HPDE6-E6E7 (cell line): ENCODE results near the gene CFP.
"Not testable (repeated sequence)": the region's sequence is repeated elsewhere in the genome, so short reads cannot be mapped to it uniquely, and the experiment has no call there.

Experiments used
- DNase-seq: peaks from one replicate; pipeline ENCODE4 v3.0.0; 2011; ENCODE audit warnings: missing footprints; ENCODE audit errors: extremely low spot score

The CFP gene

GRCh38 chrX:47603125-47603524 is 26.6 kb downstream of the CFP start:
- not testable (repeated sequence) for DNase-seq

GRCh38 chrX:47597222-47597621 is 32.5 kb downstream of the CFP start:
- DNase-seq = no peak

GRCh38 chrX:47596256-47596655 is 33.5 kb downstream of the CFP start:
- no peak for DNase-seq

GRCh38 chrX:47595716-47596251 is 33.9 kb downstream of the CFP start:
- no peak for DNase-seq

GRCh38 chrX:47593522-47593921 is 36.2 kb downstream of the CFP start:
- DNase-seq = no peak

GRCh38 chrX:47590984-47591383 is 38.7 kb downstream of the CFP start:
- no peak for DNase-seq

- DNase-seq = no peak
Measured at GRCh38 chrX:47587906-47588735, 41.6 kb downstream of the CFP start.

- DNase-seq = no peak
Measured at GRCh38 chrX:47587091-47587891, 42.4 kb downstream of the CFP start.

- no peak for DNase-seq
Measured at GRCh38 chrX:47586043-47586787, 43.5 kb downstream of the CFP start.

- no peak for DNase-seq
Measured at GRCh38 chrX:47585273-47585672, 44.5 kb downstream of the CFP start.

GRCh38 chrX:47584714-47585113 is 45.0 kb downstream of the CFP start:
- DNase-seq = no peak

GRCh38 chrX:47583240-47583861 is 46.4 kb downstream of the CFP start:
- DNase-seq = no peak

GRCh38 chrX:47581731-47582647 is 47.7 kb downstream of the CFP start, which contains the start of gene TIMP1:
TIMP1 (plus strand) TSS chrX:47582436; CDS start chrX:47583416, 980 bp downstream.
- DNase-seq = peak; percentile 76

GRCh38 chrX:47579537-47579936 is 50.2 kb downstream of the CFP start:
- DNase-seq = no peak

GRCh38 chrX:47578692-47579091 is 51.0 kb downstream of the CFP start:
- no peak for DNase-seq

- no peak for DNase-seq
Measured at GRCh38 chrX:47577901-47578300, 51.8 kb downstream of the CFP start.

GRCh38 chrX:47577424-47577823 is 52.3 kb downstream of the CFP start:
- no peak for DNase-seq

GRCh38 chrX:47576021-47576898 is 53.5 kb downstream of the CFP start:
- no peak for DNase-seq

GRCh38 chrX:47574547-47575301 is 55.0 kb downstream of the CFP start:
- DNase-seq = no peak
